ENCODE data around the gene FBXW12.
A peak's percentile ranks its signal among the peaks of the same experiment; 100 is the strongest.
"Not testable (repeated sequence)": the region's sequence is repeated elsewhere in the genome, so short reads cannot be mapped to it uniquely, and the experiment has no call there.

The FBXW12 gene

DNA sequence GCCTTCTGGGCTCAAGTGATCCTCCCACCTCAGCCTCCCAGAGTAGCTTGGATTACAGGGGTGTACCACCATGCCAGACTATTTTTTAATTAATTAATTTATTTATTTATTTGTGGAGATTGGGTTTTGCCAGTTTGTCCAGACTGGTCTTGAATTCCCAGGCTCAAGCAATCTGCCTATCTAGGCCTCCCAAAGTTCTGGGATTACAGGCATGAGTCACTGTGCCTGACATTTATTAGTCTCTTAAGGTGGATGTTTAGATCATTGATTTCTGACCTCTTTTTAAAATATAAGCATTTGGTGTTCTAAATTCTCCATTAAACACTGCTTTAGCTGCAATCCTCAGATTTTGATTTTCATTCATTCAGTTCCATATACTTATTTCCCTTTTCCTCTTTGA is 15.6 kb downstream of the FBXW12 start:
- DNase-seq (ENCODE audit: low spot score) = no peak

- DNase-seq (ENCODE audit: low spot score) = no peak
Observed at GRCh38 chr3:48388966-48389365, 16.9 kb downstream of the FBXW12 start.

GRCh38 chr3:48394391-48394790 is 22.4 kb downstream of the FBXW12 start:
- DNase-seq (ENCODE audit: low spot score) = no peak

- no peak for DNase-seq (ENCODE audit: low spot score)
Observed at GRCh38 chr3:48395714-48396113, 23.7 kb downstream of the FBXW12 start.

- no peak for DNase-seq (ENCODE audit: low spot score)
Observed at GRCh38 chr3:48397767-48398681, 26.0 kb downstream of the FBXW12 start.

- no peak for DNase-seq (ENCODE audit: low spot score)
Observed at GRCh38 chr3:48398701-48399386, 26.8 kb downstream of the FBXW12 start.

- DNase-seq (ENCODE audit: low spot score) = peak; percentile 5
Observed at GRCh38 chr3:48399387-48400172, 27.6 kb downstream of the FBXW12 start.

DNA sequence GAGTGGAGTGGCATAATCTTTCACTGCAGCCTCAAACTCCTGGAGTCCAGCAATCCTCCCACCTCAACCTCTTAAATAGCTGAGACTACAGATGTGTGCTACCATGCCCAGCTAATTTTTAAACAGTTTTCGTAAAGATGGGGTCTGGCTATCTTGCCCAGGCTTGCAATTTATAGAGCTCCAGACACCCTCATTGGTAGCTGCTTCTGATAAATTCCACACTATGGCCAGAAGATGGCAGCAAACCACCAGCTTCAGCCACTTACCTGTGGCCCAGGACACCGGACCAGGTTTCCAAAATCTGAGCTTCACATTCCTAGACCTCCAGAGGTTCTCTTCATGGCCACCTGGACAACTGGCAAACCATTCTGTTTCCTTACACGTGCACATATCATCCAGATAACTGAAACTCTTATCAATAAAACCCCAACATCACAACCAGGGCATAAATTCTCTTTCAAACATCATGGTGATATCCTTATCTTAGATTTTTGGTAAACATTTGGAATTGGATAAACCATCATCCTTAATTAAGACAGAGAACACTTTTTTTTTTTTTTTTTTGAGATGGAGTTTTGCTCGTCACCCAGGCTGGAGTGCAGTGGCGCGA is 28.9 kb downstream of the FBXW12 start:
- peak; percentile 62 for DNase-seq (ENCODE audit: low spot score)

DNA sequence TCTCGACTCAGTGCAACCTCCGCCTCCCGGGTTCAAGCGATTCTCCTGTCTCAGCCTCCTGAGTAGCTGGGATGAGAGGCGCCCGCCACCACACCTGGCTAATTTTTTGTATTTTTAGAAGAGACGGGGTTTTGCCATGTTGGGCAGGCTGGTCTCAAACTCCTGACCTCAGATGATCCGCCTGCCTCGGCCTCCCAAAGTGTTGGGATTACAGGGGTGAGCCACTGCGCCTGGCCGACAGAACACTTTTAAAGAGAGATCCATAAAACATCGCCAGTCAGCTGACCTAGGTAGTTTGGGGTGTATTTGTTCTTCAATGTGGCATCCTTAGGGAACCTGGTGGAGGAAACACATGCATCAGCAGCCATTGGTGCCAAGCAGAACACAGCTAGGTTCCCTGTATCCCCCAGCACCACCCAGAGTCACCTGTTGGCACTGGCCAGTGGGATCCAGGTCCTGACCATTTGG is 29.4 kb downstream of the FBXW12 start:
- not testable (repeated sequence) for DNase-seq (ENCODE audit: low spot score)

DNA sequence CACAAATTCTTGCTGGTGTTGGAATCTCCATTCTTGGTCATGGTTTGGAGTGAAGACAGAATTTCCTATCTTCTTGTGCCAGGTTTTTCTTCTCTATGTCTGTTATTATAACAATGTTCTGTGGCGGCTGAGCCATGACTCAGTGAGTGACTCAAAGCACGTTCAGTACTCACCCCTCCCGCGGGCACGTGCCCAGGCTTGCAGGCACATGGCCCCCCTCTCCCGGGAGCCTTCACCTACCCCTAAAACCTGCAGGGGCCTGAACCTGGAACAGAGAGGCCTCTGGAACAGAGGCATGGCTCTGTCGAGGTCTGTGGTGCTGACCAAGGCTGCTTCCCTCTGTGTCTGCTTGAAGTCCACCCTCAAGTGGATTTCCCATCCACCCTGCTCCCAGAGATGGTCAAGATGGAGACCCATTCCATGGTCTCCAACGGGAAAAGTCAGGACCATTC is 30.3 kb downstream of the FBXW12 start:
- DNase-seq (ENCODE audit: low spot score) = peak; percentile 92

GRCh38 chr3:48402907-48403306 is 30.9 kb downstream of the FBXW12 start:
- DNase-seq (ENCODE audit: low spot score) = no peak

GRCh38 chr3:48403533-48404439 is 31.8 kb downstream of the FBXW12 start:
- no peak for DNase-seq (ENCODE audit: low spot score)

- DNase-seq (ENCODE audit: low spot score) = no peak
Observed at GRCh38 chr3:48404440-48405342, 32.7 kb downstream of the FBXW12 start.

- DNase-seq (ENCODE audit: low spot score) = no peak
Observed at GRCh38 chr3:48405343-48405881, 33.4 kb downstream of the FBXW12 start.

DNA sequence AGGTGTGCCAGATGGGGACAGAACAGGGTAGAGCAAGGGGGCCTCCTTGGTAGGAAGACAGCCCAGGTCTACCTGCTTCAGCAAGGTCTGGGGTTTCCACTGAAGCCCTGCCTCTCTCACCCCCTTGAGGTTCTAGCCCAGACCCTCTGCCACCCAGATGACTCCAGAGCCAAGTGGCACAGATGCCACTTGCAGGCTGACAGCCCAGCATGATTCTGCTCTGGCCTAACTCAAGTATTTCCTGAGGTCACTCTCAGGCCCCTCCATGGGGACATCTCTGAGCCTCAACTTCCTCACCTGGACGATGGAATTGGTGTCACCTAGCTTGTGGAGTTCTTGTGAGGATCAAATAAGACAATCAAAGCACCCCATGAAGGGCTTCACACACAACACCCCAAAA is 34.0 kb downstream of the FBXW12 start:
- DNase-seq (ENCODE audit: low spot score) = no peak

GRCh38 chr3:48406443-48407431 is 34.7 kb downstream of the FBXW12 start:
- DNase-seq (ENCODE audit: low spot score) = no peak

GRCh38 chr3:48407542-48408099 is 35.6 kb downstream of the FBXW12 start:
- no peak for DNase-seq (ENCODE audit: low spot score)

- DNase-seq (ENCODE audit: low spot score) = no peak
Observed at GRCh38 chr3:48408823-48409281, 36.8 kb downstream of the FBXW12 start.
